ENCODE data around the gene CDH13. TPM values are rescaled to one million over a fixed set of nuclear protein-coding genes. Genes with fewer than 3 reads are reported as not detected.

The CDH13 gene
- total and polyA plus RNA-seq, 2 of the 8 experiments (the other 6 are each of a cell fraction or from before 2014, with no cell fraction given): 2.3 to 2.4 TPM

- CTCF ChIA-PET (ENCODE audit: partially characterized antibody): interaction anchor here (2.3 kb wide), 1 partner anchor 11 kb away, joined by 8 read pairs; no protein-coding TSS in a partner anchor
Measured at GRCh38 chr16:83776944-83777343, 1150.2 kb downstream of the CDH13 start.

More at GRCh38 chr16:83776944-83777343, 1150.2 kb downstream of the CDH13 start:
- no peaks in the 10 kb centered on the region for H4K20me1 ChIP-seq (replicated peaks in 1 of 2; ENCODE audit: control insufficient read depth in 1 of 2, insufficient read depth in 2 of 2, low read length in 2 of 2)
- H2AFZ ChIP-seq (ENCODE audit: low read length): no peak overlapping the region; the same call in 1 of the 2 replicates
- H3K18ac ChIP-seq (ENCODE audit: extremely low read depth, low read length): no peak overlapping the region
- H3K23me2 ChIP-seq (ENCODE audit: low read depth, low read length): no peaks in the 10 kb centered on the region
- no peaks in the 10 kb centered on the region for H3K36me3 ChIP-seq (ENCODE audit: control insufficient read depth in 2 of 4, insufficient read depth in 4 of 4, low read length in 3 of 4)
- 89% methylated on average over 9 of the region's 9 CpGs; no CpG with 5 or more reads in 1 of the 2 experiments for WGBS, 2 experiments (ENCODE audit: extremely low coverage in 1 of 2, insufficient coverage in 1 of 2, insufficient read length in 1 of 2, insufficient replicate concordance in 2 of 2, low coverage in 1 of 2, low lambda C conversion rate in 2 of 2, missing lambda C conversion rate in 1 of 2)
- H3K4ac ChIP-seq (replicated peaks; ENCODE audit: insufficient read length, low read depth, low read length): no peak overlapping the region
- no peak overlapping the region for H2BK15ac ChIP-seq (ENCODE audit: low read length)
- H4K5ac ChIP-seq (ENCODE audit: insufficient read length, low read depth, low read length): no peak overlapping the region
- no peaks in the 10 kb centered on the region for H3K79me2 ChIP-seq (ENCODE audit: control insufficient read depth in 1 of 2, insufficient read depth in 2 of 2, low read length in 2 of 2)
- no peak overlapping the region for H2BK120ac ChIP-seq (replicated peaks; ENCODE audit: low read depth, low read length)
- POLR2A ChIA-PET (ENCODE audit: partially characterized antibody): no interaction called here
- DNase-seq (ENCODE audit: low read depth in 1 of 2, low spot score in 2 of 2) (no peak), FAIRE-seq (no peak)
- no peak overlapping the region for H3K23ac ChIP-seq (ENCODE audit: insufficient read length)
- H3K4me1 ChIP-seq (replicated peaks in 1 of 4; ENCODE audit: control insufficient read depth in 3 of 4, insufficient read depth in 4 of 4, low read length in 3 of 4): peaks cover 0 to 2% (median 0%) of the 10 kb centered on the region in 4 experiments; a peak in 1 of 7 replicates
- H2BK5ac ChIP-seq (ENCODE audit: low read depth, low read length): no peak overlapping the region
- H2AK5ac ChIP-seq (ENCODE audit: low read depth, low read length): no peak overlapping the region
- no peaks in the 10 kb centered on the region for H3K79me1 ChIP-seq (ENCODE audit: low read depth, low read length)
- H3K27ac ChIP-seq (ENCODE audit: low read depth, low read length): no peak overlapping the region
- H3K56ac ChIP-seq (replicated peaks; ENCODE audit: insufficient read length, low read depth, low read length): no peak overlapping the region
- H3K4me3 ChIP-seq (ENCODE audit: extremely low read depth in 1 of 4, insufficient read depth in 2 of 4, low read depth in 3 of 4, low read length in 4 of 4): no peak overlapping the region
- H2BK20ac ChIP-seq (ENCODE audit: low read length): 0 out of 2 replicates have a peak overlapping the region, but pooled peaks have one; percentile 18
- H3K9me3 ChIP-seq (ENCODE audit: insufficient read depth in 2 of 2, low read depth in 1 of 2, low read length in 1 of 2): no peaks in the 10 kb centered on the region
- TF ChIP-seq RBBP5 (IDR thresholded peaks at IDR 0.05; ENCODE audit: borderline replicate concordance, low read depth, low read length) (no peak), HDAC2 (IDR thresholded peaks at IDR 0.05; ENCODE audit: borderline replicate concordance in 1 of 2, low read depth in 2 of 2, low read length in 2 of 2) (no peak), CTBP2 (IDR thresholded peaks at IDR 0.05; ENCODE audit: borderline replicate concordance, insufficient read depth, insufficient read length, low read length) (no peak)
- no peak overlapping the region for H4K8ac ChIP-seq (ENCODE audit: extremely low read depth, insufficient read depth, low read length)
- H3K4me2 ChIP-seq (ENCODE audit: insufficient read depth in 1 of 2, low read depth in 2 of 2, low read length in 2 of 2): no peak overlapping the region
- H2BK12ac ChIP-seq (ENCODE audit: low read depth, low read length): 0 out of 2 replicates have a peak overlapping the region, but pooled peaks have one; percentile 71
- H3K27me3 ChIP-seq (replicated peaks in 1 of 4; ENCODE audit: control insufficient read depth in 3 of 4, extremely low read depth in 1 of 4, insufficient read depth in 3 of 4, low read length in 3 of 4): no peaks in the 10 kb centered on the region
- H3K9ac ChIP-seq (replicated peaks in 1 of 4; ENCODE audit: extremely low read depth in 1 of 4, low read depth in 3 of 4, low read length in 3 of 4): no peak overlapping the region
- H4K91ac ChIP-seq (replicated peaks; ENCODE audit: insufficient read length, low read length): no peak overlapping the region
- H3K14ac ChIP-seq (ENCODE audit: insufficient read length): no peak overlapping the region
